Measurements from ENCODE around the gene PTPN21.

PTPN21 gene

GRCh38 chr14:88468406-88468805 is 86.4 kb downstream of the PTPN21 start:
- DNase-seq (ENCODE audit: low read depth, low spot score), result no peak

GRCh38 chr14:88463318-88463717 is 91.5 kb downstream of the PTPN21 start:
- DNase-seq (ENCODE audit: low read depth, low spot score), result no peak

- DNase-seq (ENCODE audit: low read depth, low spot score), result no peak
These were observed 99.9 kb downstream of the PTPN21 start for GRCh38 chr14:88454886-88455285.

GRCh38 chr14:88452231-88452630 is 102.6 kb downstream of the PTPN21 start:
- no peak for DNase-seq (ENCODE audit: low read depth, low spot score)

GRCh38 chr14:88439088-88439487 is 115.7 kb downstream of the PTPN21 start:
- DNase-seq (ENCODE audit: low read depth, low spot score), result no peak

GRCh38 chr14:88437658-88438057 is 117.1 kb downstream of the PTPN21 start:
- no peak for DNase-seq (ENCODE audit: low read depth, low spot score)

- DNase-seq (ENCODE audit: low read depth, low spot score), result no peak
These were observed 123.8 kb downstream of the PTPN21 start for GRCh38 chr14:88430976-88431375.

GRCh38 chr14:88426271-88426670 is 128.5 kb downstream of the PTPN21 start:
- no peak for DNase-seq (ENCODE audit: low read depth, low spot score)

- DNase-seq (ENCODE audit: low read depth, low spot score), result no peak
These were observed 130.2 kb downstream of the PTPN21 start for GRCh38 chr14:88424573-88424972.

- DNase-seq (ENCODE audit: low read depth, low spot score), result no peak
These were observed 131.7 kb downstream of the PTPN21 start for GRCh38 chr14:88422919-88423650.

- no peak for DNase-seq (ENCODE audit: low read depth, low spot score)
These were observed 132.8 kb downstream of the PTPN21 start for GRCh38 chr14:88422047-88422446.

GRCh38 chr14:88421286-88421685 is 133.5 kb downstream of the PTPN21 start:
- DNase-seq (ENCODE audit: low read depth, low spot score), result no peak

- DNase-seq (ENCODE audit: low read depth, low spot score), result no peak
These were observed 134.6 kb downstream of the PTPN21 start for GRCh38 chr14:88420187-88420586.

- DNase-seq (ENCODE audit: low read depth, low spot score), result no peak
These were observed 137.2 kb downstream of the PTPN21 start for GRCh38 chr14:88417594-88417993.
